Ramos (cell line): Measurements from ENCODE around the gene CPZ.

ENCODE experiments used
- in situ Hi-C: fragments of 300-500 bp; cut with MboI; formaldehyde crosslinking; loops from one replicate; pipeline ENCODE4 v1.14.3; 2022; ENCODE audit warnings: low sequenced_read_pairs; ENCODE audit not compliant: unreplicated experiment

Gene CPZ

DNA sequence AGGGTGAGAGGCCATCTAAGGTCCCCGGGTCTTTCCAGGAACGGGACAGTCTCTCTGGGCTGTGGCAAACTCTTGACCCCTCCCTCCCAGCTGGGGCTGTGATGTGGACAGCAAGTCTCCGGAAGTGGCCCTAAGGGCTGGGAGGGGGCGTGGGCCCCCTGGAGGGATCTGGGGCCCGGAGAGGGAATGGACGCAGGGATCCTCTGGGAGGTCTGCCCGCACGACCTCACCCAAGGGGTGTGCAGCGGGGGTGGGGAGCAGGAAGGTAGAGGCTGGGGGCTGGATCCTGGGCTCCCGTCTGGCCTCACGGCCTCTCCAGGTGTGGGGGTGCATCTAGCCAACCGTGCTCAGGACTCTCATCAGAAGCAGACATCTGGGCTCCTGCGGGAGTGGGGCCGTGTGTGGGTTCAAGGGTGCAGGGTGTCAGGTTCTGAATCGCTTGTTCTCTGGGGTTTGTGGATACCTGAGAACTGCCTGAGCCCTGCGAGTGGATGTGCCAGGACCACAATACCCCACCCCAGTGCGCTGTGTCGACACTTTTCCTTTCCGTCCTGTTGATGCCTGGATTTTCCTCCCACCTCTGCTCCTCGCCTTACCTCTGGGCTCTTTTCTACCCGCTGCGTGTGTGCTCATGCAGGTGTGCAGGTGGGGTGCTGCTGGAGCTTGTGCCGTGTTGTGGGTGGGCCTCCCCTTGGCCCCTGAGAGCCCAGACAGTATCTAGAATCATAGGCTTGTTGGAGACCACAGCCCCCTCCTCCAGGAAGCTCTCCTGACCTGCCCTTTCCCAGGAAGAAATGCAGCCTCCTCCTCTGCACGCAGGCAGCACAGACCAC, 915 bp downstream of the CPZ start:
- in situ Hi-C loops: no loop called here

DNA sequence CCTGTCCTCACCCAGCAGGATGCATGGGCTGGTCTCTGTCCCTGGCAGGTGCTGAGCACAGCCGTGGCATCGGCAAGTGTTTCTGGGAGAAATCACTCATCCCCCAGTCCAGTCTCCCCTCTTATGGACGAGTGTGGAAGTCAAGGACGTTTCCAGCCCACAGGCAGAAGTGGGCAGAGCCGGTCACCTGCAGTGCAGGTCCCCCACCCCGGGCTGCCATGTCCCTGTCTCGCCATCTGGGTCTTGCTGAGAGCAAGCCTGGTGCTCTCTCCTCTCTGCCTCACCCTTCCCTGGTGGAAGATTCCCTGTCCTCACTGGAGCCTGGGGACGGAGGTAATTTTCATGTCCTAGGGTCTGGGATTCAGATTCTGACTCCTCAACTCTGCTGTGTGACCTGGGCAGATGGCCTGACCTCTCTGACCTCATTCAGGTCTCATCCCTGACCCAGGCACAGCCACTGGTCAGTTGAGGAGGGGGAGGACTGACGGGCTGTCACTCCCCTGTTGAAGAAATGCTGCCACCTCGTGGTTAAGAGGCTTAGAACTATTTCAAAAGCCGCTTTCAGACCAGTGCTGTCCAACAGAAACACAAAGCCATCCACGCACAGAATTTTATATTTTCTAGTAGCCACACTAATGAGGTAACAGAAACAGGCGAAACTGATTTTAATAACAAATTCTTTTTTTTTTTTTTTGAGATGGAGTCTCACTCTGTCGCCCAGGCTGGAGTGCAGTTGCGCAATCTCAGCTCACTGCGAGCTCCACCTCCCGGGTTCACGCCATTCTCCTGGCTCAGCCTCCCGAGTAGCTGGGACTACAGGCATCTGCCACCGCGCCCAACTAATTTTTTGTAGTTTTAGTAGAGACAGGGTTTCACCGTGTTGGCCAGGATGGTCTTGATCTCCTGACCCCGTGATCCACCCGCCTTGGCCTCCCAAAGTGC, 1.8 kb downstream of the CPZ start:
- in situ Hi-C loops: no loop called here

DNA sequence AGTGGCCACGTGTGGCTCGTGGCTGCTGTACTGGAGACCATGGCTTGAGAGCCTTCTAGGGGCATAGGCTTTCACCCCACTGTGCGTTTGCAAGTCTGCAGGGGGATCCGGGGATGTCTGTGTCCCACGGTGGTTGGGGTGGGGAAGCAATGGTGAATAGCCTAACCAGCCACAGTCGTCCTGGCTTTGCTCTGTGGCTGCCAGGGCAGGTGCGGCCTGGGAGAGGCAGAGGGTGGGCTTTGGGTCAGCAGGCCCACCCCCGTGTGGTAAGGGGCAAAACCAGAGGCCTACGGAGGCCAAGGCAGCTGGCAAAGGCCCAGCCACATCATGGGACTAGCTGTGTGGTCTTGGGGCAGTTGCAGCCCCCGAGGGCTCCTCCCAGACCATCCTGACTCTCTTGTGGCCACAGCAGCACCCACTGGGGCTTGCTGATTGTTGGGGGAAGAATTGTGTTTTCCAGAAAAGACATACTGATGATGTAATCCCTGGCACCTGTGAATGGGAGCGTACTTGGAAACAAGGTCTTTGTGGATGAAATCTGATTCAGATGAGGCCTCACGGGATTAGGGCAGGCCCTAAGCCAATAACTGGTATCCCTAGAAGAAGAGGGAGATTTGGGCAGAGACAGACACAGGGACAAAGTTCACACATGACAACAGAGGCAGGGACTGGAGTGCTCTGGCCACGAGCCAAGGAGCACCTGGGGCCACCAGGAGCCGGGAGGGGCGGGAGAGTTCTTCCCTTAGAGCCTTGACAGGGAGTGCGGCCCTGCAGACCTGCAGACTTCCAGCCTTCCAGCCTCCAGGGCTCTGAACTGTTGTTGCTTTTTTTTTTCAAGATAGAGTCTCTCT, 2.9 kb downstream of the CPZ start:
- in situ Hi-C loops: no loop called here

DNA sequence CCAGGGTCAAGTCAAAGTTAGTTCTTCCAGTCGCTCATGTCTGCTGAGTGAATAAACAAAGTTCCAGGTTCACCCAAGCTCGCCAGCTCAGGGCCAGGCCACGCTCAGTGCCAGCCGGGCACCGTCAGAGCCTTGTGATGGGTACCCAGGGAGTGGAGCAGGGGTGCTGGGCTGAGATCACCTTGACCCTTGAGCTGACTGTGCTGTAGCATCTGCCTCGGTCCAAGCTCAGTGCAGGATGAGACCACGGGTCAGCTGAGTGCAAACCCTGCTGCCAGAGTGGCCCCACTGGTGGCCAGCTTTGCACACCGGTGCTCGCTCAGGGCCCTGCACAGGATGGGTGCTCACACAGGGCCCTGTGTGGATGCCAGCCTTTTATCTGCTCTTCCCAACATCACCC, 4.3 kb downstream of the CPZ start:
- in situ Hi-C loops: no loop called here

DNA sequence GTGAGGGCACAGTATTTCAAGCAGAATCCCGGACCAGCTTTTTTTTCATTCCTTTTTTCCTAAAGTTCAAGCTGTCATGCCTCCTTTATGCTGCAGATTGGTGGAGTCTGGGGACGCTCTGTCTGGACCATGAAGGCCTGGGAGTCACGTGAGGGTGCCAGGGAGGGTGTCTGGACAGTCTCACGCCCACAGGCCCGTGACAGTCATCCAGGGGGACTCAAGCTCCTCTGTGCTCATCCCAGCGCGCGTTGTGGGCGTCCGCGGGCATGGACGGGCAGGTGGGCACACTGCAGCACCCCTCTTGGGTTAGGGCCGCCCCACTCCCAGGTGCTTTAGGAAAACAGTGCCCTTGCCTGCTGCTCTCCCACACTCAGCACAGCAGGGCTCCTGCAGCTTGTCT, 4.8 kb downstream of the CPZ start:
- in situ Hi-C loops: no loop called here

DNA sequence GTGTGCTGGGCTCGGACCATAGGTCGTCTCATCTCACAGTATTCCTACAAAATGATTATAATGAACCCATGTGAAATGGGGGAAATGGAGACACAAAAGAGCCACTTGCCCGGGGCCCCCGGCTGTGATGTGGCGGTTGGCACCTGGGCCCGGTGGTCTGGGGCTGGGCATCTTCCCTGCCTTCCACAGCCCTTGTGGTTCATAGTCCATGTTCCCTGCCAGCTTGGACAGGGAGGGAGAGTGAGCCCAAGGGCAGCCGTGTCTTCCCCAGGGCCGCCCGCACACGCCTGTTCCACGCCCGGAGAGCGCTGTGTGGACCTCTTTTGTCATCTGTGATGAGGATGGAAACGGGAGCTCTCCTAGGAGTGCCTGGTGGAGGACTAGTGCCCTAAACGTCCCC, 5.2 kb downstream of the CPZ start:
- in situ Hi-C loops: no loop called here

DNA sequence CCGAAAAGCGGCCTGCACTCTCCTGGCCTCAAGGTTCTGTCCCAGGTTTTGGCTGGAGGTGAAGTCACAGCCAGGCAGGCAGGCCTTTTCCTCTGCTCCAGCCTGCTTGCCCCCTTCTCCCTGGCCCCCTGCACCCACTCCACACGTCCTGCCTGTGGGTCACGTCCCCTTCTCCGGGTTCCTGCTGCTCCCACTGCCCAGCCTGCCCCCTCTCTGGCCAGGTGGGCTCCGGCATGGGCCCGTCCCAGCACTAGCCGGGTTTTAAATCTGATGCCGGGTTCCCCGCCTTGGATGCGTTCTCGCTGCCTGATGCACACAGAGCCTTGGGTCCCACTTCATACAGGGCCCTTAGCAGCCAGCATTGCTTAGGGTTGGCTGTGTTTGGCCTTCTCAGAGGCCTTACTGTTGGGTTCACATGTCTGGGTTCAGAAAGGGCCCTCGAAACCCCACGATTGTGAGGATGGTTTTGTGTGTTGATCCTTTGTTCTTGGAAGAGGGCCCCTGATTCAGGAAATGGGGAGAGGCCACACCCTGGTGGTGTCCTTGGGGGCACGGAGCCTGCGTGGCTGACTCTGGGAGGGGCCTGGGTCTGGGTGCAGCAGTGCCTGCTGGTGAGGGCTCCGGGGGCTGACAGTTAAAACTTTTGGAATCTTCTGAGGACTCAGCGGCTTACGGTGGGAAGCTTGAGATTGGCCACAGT, 6.0 kb downstream of the CPZ start:
- in situ Hi-C loops: no loop called here

DNA sequence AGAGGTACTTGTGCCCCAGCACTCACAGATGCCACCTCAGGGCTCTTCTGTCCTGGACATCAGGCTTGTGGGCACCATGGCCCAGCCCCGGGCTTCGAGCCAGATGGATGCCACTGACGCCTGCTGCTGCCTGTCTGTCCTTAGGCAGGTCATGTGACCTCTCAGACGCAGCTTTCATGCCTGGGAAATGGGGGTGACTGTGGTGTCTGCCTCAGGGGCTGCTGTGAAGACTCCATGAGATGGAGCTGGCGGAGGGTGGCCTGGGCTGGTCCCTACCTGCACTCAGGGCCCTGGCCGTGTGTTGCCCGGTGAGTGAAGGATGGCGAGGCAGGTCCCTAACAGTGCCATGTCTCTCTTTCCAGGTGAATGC, 6.5 kb downstream of the CPZ start:
- in situ Hi-C loops: no loop called here

DNA sequence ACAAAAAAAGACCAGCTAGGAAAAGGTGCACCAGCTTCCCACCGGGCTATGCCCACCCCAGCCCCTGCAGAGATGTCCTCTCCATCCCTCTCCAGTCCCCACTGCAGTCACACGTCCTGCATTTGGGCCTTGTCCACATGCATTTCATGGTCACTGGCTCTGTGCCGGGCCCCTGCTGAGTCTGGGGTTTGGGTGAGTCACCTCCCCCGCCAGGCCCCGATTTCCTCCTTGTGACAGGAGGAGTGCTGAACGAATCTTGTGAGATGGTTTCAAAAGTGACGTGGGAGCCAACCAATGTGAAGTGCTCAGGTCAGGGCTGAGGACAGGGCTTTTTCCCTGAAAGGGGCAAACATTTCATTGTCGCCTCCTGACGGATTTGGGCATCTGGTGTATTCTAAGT, 7.1 kb downstream of the CPZ start:
- in situ Hi-C loops: no loop called here

DNA sequence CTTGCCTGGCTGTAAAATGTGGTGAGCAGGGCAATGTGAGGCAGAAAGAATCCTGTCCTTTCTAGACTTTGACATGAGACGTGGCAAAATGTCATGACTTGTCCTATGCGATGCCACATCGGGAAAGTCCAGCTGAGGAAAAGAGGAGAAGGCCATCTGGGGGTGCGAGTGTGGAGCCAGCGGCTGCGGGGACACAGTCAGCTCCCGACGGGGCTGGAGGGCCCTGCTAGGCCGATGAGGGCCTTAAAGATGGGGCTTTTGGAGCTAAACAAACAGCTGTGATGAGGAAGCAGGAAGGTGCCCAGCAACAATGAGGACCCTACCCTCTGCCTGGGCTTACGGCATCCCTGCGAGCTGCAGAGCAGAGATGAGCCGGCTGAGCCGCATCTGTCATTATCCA, 7.7 kb downstream of the CPZ start:
- in situ Hi-C loops: no loop called here

DNA sequence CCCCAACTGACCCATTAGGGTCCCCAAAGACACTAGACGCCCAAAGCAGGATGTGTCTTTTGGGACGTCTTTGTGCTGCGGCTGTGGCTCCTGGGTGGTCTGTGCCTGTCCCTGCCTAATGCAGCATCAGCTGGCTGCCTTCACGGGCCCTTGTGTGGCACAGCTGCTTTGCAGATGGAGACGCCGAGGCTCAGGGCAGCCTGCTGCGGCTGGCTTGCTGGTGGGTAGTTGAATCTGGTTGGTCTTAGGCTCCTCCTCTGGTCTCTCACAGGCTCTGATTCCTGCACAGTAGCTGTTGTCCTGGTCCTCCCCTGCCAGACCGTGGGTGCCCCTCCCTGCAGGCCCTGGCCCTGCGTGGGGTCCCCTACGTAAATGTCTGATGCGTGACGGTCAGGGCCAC, 8.1 kb downstream of the CPZ start:
- in situ Hi-C loops: no loop called here

DNA sequence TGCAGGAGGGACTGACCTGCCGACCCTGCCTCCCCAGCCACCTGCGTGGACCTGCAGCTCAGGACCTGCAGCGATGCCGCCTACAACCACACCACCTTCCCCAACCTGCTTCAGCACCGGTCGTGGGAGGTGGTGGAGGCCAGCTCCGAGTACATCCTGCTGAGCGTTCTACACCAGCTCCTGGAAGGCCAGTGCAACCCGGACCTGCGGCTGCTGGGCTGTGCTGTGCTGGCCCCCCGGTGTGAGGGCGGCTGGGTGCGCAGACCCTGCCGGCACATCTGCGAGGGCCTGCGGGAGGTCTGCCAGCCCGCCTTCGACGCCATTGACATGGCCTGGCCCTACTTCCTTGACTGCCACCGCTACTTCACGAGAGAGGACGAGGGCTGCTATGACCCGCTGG, 8.5 kb downstream of the CPZ start:
- in situ Hi-C loops: no loop called here

DNA sequence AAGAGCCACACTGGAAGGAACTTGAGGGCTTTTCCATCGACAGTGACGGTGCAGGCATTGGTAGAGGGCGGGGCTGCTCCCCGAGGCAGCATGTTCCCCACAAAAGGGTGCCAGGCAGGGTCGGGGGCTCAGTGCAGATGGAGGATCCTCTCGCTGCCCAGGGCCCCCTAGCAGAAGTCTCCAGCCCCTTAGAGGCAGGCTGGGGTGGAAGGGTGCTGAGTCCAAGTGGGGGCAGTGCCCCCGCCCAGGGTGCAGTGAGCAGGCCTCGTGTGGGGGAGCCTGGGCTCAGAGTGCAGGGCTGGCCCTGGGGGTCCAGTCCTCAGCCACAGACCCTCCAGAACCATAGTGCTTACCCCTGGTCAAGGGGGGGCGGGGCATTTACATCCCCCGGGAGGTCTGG, 9.0 kb downstream of the CPZ start:
- in situ Hi-C loops: no loop called here

DNA sequence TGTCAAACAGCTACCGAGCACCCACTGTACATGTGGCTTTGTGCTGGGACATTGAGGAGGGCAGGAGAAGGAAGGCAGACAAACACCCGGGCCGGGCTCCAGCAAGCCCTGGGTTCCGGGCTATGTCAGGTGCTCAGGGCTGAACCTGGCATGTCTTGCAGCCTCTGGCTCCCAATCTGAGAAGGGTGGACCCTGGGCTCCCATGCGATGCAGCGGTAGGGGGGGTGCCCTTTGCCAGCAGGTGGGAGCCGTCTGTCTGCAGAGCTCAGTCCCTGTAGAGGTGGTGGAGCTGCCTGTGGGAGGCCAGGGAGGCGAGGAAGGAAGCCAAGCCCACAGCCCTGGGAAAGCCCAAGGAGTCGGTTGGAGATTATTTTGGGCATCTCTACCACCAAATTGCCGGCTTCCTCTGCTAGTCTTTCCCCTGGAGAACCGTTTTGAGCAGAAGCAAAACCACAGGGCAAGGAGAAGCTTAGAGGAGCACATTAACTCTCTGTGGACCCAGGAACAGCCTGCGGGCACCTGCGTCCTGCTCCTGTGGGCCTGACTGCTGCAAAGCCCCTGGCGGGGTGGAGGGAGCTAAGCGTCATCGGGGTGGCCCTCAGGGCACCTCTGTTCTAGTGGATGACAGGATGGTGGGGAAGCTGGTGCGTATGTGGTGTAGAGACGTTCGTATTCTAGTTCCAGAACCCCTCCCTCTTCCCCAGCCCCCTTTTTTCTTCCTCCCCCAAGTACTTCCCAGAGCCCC, 10.3 kb downstream of the CPZ start:
- in situ Hi-C loops: no loop called here

DNA sequence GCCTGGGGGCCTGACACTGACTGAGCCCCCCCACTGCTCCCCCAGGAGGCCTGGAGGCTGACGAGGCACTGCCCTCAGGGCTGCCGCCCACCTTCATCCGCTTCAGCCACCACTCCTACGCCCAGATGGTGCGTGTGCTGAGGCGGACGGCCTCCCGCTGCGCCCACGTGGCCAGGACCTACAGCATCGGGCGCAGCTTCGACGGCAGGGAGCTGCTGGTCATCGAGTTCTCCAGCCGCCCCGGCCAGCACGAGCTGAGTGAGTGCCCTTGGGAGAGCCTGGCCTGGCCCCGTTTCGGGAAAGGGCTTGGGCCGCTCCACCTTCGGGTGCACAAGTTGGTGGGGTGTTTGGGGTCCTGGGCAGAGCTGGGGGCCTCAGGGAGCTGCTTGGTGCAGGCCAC, 11.4 kb downstream of the CPZ start:
- in situ Hi-C loops: no loop called here

DNA sequence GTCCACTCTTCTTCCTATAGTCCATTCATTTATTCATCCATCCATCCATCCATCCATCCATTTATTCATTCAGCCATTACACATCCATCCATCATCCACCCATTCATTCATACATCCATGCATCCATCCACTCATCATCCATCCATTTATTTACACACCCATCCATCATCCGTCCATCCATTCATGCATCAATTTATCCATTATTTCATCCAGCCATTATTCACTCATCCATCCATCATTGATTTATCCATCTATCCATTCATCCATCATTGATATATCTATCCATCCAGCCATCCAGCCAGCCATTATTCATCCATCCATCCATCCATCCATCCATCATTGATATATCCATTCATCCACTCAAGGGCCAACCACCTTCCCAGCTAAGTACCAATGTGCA, 12.7 kb downstream of the CPZ start:
- in situ Hi-C loops: no loop called here

DNA sequence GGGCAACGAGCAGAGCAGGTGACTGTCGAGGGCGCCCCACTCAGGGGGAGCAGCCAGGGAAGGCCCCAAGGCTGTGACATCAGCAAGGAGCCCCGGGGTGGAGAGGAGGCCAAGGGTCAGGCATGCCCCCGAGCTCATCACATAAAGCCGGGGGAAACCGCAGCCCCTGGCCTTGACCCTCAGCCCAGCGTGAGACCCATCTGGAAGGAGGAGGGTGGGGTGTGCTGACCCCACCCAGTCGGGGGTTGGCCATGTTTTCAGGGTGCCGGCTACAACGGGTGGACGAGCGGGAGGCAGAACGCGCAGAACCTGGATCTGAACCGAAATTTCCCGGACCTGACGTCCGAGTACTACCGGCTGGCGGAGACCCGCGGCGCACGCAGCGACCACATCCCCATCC, 13.9 kb downstream of the CPZ start:
- in situ Hi-C loops: no loop called here

DNA sequence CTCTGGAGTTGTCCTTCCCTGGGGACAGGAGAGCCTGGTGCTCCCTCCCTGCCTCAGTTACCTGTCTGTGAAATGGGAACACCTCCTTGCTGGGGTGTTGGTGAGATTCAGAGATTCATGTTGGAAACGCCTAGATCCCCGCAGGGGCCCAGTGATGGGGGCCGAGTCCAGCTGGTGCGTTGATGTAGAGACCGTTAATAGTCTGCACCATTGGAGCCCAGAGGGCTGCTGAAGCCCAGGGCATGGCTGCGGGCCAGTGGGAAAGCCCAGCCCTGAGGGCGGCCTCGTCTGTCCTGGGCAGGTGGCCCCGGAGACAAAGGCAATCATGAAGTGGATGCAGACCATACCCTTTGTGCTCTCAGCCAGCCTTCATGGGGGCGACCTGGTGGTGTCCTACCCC, 14.4 kb downstream of the CPZ start:
- in situ Hi-C loops: no loop called here
